ENCODE measurements around the gene OGA.
A peak's percentile ranks its signal among the peaks of the same experiment; 100 is the strongest.

Gene OGA

DNA sequence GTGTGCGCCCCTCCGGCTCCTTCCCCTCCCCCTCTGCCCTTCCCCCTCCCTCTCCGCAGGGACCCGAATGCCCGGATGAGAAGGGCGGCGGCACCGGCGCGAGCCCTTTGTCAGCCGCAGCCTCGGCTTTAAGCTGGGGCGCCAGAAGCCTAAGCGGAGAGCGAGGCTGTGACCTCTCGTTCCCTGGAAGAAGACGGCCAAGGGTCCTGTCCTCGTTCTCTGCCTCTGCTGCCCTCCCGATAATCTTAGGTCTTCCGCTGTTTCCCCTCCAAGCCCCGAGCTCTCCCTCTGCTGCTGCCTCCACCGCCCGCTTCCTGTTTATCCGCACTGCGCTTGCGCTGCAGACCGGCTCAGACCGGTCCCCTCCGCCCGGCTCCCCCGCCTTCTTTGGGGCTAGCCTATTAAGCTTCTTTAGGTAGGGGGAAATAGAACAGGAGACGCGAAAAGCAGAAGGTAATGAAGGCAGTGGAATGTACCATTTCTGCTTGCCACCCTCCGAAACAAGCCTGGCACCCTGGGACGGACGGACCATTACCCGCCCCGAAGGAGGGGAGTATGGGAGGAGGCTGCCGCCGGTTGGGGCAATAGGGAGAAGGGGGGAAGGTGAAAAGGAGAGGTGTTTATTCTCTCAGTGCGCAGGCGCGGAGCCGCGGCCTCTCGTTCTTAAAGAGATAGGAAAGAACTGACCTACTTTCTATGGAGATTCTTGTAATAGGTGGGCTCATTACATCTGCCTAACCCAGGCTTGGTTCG lies at the start of gene OGA:
Gene OGA, minus strand, starts transcription at position 326 of the 753 bp plus-strand sequence. CDS start 422 bp downstream, outside the sequence.
- DNase-seq (ENCODE audit: low read depth in 2 of 2) = peak; percentile 96 to 98

DNA sequence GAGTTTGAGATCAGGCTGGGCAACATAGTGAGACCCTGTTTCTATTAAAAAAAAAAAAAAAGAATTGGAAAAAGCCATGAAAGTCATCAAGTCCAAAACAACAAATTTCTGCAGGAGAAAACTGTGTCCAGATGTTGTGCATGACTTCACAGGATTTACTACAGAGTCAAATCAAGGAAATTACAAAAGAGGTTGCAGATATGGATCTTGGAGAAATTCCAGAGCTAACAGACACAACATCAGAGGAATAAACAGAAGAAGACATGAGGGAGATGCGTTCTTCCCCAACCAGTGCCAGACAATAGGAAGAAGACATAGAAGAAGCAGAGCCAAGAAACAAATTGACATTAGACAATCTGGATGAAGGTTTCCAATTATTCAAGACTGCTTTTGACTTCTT lies 49.7 kb upstream of the OGA start:
- no peak for DNase-seq (ENCODE audit: low read depth in 2 of 2)

DNA sequence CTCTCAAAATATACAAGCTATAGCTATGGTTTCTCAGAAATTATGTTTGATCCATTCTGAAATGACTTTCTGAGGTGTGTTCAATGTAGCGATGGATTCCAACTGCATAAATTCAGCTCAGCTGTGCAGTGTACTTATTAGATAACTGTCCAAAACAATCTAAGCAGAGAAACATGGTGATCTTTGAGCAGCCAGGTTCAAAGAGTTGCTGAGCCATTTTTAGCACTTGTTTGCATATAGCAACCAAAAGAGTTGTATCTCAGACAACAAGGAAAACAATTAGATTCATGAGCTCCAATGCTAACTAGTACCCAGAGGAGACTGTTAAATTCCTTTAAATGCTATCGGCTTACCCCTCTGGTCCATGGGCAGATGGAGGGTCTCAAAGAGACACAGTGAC lies 41.3 kb upstream of the OGA start:
- no peak for DNase-seq (ENCODE audit: low read depth in 2 of 2)

DNA sequence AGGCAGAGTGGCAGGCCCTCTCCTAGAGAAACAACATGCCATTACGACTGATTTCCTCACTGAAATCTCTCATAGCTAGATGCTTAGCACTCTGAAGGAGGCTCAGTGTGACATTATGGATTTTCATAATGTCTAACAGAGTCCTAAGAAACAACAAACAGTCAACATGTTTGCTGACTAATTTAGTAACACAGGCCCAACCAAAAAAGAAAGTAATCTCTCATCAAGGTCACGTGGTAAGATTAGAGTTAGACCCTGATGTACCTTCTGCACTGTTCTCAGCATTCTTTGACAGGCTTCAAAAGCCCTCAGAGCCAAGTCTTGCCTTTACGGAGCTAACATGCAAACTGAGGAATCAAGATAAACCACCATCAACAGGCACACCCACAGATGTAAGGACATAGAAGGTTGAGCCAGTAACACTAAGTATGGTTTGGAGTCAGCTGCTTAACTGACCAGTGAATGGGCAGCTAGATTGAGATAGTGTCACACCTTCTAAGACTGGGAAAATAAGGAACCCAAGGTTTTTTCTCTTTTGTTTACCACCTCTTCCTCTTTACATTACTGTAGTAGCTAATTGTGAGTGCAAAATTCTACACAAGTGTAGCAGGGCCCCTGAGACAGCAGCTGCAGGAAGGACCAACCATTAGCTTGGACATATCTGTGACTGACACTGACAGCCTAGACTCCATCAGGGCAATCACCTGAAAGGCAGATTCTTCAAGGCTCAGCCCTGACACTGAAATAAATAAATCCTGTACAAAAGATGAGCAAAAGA lies 40.7 kb upstream of the OGA start:
- no peak for DNase-seq (ENCODE audit: low read depth in 2 of 2)

DNA sequence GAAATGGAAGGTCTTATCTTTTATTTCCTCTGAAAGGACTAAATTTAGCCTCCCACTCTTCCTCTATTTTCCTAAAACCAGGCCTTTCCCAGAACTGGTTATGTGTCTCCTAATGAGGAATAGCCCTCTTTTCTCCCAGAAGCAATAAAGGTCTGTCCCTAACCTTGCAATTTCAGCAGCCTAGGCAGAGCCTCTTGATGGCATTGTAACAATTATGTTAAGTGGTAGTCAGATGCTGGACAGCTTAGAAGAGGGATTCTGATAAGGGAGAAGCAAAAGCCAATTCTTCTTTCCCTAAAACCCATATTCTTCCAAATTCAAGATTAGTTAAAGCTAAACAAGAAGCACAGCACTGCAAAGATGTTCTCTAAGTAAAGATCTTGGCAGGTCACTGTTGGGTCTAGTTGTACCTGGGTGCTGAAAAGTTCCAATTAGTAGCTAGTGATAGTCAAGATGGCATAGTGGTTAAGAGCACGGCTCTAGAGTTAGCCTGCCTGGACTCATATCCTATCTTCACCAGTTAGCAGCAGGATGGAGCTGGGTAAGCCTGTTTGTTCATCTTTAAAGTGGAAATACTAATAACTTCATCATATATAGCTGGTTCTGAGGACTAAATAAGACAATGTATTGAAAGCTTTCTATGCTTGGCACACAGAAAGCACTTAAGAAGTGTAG lies 39.7 kb upstream of the OGA start:
- no peak for DNase-seq (ENCODE audit: low read depth in 2 of 2)

DNA sequence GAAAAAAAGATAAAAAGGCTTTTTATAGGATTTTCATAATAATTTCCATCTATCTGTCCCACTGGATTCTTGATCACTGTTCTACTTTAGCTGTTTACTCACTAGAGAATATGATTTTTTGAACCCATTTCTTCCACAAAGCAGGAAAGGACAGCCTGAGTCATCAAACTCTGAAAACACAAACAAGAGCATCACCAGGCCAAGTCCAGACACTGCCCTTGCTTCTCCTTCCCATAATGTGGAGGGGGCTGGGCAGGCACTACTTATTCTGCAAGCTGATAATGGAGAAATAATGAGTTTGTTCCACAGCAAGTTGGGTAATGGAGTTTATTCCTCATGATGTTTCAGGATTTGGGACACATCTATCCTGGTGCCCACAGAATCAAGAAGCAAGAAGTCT lies 38.4 kb upstream of the OGA start:
- DNase-seq (ENCODE audit: low read depth in 2 of 2) = no peak

DNA sequence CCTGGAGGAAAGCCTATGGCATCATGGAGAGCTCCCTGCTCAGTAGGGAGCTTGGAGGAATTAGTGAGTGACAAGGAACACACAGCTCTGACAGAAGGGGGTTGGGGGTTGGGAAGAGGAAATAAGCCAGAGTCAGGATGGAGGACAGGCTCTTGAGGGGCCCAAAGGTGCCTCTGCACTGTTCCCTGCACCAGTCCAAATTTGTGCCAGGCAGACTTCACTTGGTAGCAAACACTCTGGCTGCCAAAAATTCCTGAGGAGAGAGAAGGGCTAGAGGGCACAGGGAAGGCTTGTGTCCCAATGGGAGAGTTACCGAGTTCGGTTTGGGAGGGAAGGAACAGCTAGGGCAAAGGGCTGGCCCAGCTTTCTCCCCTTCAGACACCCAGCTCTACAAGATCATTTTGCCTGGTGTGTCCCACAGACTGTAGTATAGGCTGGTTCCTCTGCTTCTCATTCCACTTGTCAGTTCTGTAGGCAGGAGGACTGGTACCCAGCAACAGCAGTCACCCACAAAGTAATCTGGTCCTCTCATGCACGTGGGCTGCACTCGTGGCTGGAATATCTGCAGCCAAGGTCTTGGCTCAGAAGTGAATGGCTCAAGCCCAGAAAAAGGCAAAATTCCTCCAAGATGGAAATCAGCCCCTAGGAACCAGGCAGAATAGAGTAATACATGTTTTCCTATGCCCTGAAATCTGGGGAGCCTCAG lies 33.3 kb upstream of the OGA start:
- no peak for DNase-seq (ENCODE audit: low read depth in 2 of 2)

DNA sequence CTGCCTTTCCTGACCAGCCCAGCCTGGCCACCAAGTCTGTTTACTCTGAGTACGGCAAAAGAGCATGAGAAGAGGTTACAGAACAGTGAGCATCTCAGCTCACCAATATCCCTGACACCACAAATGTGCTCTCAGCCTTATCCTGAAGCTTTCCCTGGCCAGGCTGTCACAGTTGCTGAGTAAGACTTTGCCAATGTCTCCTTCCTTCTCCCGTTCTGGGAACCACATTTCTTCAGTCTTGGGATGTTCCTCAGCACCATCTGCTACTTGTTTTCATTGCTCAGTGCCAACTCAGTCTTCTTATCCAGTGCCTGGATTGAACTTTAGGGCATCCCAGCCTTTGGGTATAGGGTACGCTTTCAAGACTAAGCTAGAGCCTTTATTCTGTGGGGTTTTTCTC lies 32.5 kb upstream of the OGA start:
- DNase-seq (ENCODE audit: low read depth in 2 of 2) = no peak

DNA sequence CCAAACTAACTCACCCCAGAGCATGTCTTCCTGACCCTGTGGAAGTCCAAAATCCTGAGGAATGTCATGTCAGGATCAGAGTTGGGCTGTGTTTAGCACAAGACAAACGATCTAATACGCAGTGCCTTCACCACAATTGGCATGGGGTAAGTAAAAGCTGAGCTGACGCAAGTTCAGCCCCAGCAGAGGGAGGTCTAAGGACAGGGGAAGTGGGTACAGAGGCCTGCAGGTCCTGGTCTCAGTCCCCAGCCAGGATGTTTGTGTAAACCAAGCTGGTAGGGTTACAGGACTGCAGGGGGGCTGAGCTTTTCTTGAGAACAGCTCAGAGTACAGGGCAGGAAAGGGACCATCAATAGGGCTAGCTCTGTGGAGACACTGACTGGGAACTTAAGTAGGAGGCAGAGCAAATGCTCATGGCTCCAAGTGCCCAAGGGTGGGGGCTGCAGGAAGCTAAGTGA lies 30.7 kb upstream of the OGA start:
- no peak for DNase-seq (ENCODE audit: low read depth in 2 of 2)

DNA sequence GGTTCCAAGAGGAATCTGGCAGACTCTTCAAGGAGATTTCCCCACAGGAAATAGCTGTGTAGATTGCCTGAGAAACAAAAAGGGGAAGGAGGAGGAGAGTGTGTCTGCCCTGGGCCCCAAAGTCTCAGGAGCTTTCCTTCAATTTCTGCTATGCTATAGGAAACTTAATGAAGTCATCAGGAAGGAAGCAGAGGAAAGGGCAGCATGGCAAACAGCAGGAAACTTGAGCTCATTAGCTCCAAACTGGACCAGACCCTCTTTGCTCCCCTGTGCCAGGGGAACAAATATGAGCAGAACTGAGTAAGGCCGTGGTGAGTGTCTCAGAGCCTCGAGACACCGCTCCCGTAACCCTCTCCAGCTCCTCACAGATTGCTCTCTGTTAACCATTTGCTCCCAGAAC lies 30.2 kb upstream of the OGA start:
- DNase-seq (ENCODE audit: low read depth in 2 of 2) = no peak

DNA sequence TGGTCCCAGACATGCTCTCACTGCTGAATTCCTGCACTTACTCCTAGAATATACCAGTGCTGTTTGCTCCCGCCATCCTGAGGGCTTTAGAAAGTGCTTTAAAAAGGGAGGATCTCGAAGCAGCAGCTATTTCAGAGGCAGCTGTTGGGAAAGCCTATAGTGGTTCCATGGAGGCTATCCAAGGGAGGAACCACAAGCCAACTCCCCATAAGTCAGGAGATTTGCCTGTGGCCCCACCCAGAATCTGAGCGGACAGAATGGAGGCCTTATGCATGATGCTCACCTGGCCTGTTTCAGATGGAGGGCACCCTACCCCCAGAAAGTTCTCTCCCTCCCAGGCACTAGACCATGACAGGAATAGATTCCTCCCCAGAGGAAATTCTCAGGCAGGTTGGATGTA lies 27.6 kb upstream of the OGA start:
- DNase-seq (ENCODE audit: low read depth in 2 of 2) = no peak

DNA sequence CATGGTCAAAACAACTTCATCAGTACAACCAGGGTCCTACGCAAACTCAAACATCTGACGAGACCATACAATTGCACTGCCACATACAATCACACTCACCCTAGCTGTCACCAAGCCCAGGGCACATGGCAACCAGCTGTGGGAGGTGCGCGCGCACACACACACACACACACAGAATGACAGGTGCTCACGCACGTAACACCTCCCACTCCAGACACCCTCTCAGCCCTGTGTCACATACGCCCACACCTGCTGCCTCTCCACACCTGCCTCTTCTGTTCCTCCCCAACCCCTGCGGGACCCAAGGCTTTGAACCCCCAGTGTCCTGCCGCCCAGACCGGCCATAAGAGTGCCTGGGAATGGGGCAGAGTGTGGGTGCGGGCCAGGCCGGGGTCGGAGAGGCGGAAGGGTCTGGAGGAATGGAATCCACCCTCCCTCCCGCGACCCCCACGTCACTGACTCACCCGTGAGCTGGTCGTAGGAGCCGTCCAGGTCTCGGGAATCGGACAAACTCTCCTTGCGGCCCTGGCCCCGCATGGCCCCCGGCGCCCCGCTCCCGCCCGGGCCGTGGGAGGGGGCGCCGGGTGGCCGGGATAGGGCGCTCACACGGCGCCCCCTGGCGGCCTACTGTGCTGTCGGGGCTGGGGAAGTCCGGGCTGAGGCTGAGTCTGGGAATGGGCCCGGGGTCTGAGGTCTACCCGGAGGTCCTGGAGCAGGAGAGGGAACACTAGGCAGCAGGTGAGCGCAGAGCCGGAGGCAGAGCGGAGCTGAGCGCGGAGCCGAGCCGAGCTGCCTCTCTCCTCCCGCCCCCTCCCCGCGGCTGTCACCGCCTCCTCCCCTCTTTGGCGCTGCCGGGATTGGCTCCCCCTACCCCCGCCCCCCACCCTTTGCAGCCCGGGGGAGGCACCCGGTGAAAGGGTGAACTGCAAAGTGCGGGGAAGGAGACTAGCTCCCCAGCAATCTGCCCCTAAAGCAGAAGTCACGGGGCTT lies 25.1 kb upstream of the OGA start, which contains the start of gene KCNIP2:
Gene KCNIP2, minus strand, starts transcription at position 769 of the 990 bp plus-strand sequence. Its CDS starts 232 bp downstream, at position 537.
- DNase-seq (ENCODE audit: low read depth in 2 of 2) = no peak

DNA sequence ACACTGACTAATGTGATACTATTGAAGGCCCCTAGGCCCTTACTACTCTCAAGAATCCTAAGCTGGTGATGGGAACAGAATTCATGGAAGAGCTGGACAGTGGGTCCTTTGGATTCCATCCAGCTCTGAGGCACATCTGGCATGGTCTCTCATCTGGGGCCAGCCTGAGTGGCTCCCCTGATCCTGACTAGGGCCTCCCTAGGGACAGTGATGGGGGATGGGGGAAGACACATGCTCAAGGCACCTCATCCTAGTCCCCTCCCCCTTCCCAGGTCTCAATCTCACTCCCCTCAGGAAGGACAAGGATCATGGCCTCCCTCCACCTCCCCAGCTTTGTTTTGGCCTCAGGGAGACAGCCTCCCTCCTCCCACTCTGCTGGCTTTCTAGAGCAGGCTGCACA lies 23.6 kb upstream of the OGA start:
- no peak for DNase-seq (ENCODE audit: low read depth in 2 of 2)

DNA sequence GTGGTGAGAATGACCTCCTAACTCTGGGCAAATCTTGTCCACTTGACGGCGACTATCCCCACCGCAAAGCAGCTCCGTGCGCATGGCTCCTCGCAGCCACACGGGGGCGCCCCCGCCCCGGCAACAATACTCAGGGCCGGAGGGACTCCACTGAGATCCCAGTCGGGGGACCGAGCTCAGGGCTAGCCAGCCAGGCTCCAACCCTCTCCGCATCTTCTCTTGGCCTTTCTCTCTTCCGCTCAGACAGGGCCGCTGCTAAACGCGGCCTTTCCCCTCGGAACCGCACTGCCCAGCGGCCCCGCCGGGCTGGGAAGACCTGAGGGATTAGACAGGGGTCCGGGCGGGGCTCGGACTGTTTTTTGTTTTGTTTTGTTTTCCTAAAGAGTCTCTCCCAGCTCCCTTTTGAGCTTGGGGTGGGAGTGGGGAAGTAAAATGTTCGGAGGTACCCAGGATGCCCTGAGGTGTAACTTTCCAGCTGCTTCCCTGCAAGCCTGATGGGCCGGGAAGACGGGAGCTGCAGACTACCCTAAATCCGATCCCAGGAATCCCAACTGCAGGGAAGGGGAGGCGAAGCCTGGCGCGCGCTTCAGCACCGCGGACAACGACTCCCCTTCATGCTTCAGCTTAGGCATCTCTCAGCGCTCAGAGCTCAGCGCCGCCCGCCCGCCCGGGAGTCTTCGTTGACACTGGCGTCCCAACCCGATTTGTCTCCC lies 22.7 kb upstream of the OGA start:
- peak in 1 of 2 donors; percentile 75 for DNase-seq (ENCODE audit: low read depth in 2 of 2)

DNA sequence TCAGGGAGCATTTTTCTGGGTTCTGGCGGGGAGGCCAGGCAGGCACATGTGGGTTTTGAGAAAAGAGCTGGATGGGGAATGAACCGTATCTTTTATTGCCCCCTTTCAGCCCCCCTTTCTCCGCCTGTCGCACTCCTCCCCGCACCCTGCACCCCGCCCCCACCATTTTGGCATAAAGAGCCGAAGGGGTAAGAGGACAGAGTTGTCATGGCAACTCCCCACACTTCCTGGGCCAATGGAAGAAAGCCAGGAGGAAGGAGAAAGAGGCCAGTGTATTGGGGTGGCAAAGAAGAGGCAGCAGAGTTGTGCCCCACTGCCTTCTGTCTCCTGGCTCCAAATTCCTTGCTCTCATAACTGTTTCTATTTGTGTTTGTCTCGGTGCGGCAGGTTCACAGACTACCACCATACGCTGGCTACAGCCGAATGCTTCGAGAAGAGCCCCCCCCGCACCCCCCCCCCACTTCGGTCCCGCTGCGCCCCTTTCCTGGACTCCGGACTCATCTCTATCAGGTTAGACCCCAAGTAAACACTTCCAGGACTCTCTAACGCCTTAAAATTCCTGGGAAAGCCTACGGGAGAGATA lies 21.9 kb upstream of the OGA start:
- no peak for DNase-seq (ENCODE audit: low read depth in 2 of 2)

DNA sequence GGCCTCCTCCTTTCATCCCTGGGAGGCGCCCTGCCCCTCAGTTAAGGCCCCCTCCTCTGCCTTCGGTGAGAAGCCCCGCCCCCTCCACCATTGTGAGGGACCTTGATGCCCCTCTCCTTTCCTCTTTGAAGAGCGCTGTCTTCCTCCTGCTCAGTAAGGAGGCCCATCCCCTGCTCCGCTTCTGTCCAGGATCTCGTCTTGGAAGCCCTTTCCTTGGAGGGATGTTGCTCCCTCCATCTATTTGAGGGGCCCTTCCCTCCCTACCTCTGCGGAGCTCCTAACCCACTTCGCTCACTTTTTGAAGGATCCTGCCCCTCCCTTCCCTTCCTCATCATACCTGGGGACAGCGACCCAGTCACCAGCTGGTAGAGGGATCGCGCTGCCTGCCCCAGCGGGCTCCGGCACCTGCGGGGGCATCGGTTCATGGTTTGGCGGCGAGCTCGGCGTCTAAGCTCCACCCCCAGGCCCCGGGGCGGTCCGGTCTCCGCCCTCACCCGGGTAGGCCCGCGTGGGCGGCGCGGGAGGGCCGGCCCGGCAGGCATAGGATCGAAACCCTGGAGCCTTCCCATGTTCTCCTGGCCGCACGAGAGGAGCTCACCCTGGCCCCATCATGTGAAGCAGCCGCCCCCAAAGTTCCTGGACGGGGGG lies 21.3 kb upstream of the OGA start:
- no peak for DNase-seq (ENCODE audit: low read depth in 2 of 2)

DNA sequence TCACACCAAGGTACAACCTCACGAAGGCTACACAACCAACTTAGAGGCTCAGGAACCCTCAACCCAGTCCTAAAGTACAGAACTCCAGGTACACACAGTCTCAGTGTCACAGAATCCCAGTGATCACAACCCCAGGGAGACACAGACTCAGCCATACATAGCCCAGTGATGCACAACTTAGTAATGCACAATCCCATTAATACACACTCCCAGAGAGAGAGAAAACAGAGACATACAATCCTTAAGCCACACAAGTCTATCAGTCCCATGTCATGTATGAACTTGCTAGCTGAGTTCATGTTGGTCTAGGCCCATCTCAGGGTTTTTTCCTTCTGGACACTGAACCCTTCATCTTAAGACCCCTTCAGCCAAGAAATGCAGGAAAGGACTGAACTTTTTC lies 20.8 kb upstream of the OGA start:
- no peak for DNase-seq (ENCODE audit: low read depth in 2 of 2)

DNA sequence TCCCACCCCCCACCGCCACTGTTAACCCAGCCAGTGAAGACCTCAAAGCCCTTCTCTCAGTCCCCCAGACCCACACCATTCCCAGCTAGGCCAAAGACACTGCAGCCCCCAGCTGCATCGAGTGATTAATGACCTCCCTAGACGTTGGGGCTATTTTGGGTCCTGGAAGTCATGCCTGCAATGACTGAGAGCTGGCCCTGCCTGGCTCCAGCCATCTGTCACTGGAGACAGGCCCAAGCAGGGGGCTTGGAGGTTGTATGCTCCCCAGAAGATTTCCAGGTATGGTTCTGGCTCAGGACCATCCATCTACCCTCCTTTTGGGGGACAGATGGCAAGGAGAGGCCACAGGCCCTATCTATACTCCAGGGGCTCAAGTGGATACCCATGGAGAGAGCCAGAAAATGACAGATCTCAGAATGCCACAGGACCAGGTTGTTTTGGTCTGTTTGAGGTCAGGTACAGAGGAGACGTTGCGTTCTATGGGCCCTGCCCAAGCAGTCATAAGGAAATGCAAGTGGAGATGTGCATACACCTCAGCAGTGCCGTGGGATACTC lies 20.2 kb upstream of the OGA start:
- DNase-seq (ENCODE audit: low read depth in 2 of 2) = no peak

DNA sequence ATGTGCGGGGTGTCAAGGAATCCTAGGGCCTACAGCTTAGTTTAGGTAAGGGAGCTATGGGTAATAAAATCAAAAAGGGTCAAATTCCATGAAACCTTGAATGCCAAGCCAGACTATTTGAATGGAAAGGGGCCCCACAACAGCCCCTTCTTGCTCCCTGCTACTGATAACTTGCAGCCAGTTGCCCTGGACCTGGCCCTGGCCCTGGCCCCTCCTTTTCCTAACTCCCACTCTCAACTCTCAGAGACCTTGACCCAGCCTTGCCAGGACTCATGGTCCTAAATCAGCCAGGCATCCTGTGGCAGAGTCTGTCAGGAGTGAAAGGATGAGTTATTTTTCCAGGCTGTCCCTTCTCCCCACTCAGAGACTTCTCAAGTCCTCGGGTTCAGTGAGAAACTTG lies 19.5 kb upstream of the OGA start:
- no peak for DNase-seq (ENCODE audit: low read depth in 2 of 2)

All from stimulated activated CD4-positive, alpha-beta T cell treated with anti-CD3 and anti-CD28 coated beads, Interleukin-15, amount 100 ng/mL, for 48 hours (primary cell).